SU-DHL-6 (cell line): Measurements from ENCODE around the gene ITSN2.

Experiments used
- H2AFZ ChIP-seq: fragments of 200-600 bp; sonication (generic); 2 replicates; pipeline ENCODE4 v1.6.1; 2014; ENCODE audit warnings: low read depth, mild to moderate bottlenecking, moderate library complexity, mixed read lengths, antibody characterized with exemption, low read length; ENCODE audit not compliant: severe bottlenecking
- H3F3A ChIP-seq: fragments of 200-600 bp; shearing (Covaris generic); 2 replicates; pipeline ENCODE4 v1.6.0; 2016; ENCODE audit warnings: antibody characterized with exemption, mild to moderate bottlenecking; ENCODE audit not compliant: insufficient read depth
- H3K27ac ChIP-seq: fragments of 200-600 bp; sonication (generic); 2 replicates; pipeline ENCODE4 v1.5.1; 2016; ENCODE audit warnings: low read depth, mild to moderate bottlenecking, low read length, moderate library complexity, mixed read lengths
- H3K27me3 ChIP-seq: fragments of 200-600 bp; sonication (generic), shearing (Covaris generic); 2 replicates; pipeline ENCODE4 v1.6.0; 2014; ENCODE audit warnings: mild to moderate bottlenecking, low read length
- H3K36me3 ChIP-seq: fragments of 200-600 bp; sonication (generic); 2 replicates; pipeline ENCODE4 v1.6.1; 2014; ENCODE audit warnings: mild to moderate bottlenecking, low read length, mixed read lengths
- H3K4me2 ChIP-seq: fragments of 300-600, 200-600 bp; shearing (Covaris generic), sonication (generic); 2 replicates; pipeline ENCODE4 v1.6.0; 2014; ENCODE audit warnings: low read length, low read depth, mild to moderate bottlenecking; ENCODE audit not compliant: poor library complexity, severe bottlenecking
- H3K4me3 ChIP-seq: fragments of 200-600 bp; sonication (generic); 2 replicates; pipeline ENCODE4 v1.5.1; 2014; ENCODE audit warnings: antibody characterized with exemption, low read length, mild to moderate bottlenecking, mixed read lengths; ENCODE audit not compliant: insufficient read depth, poor library complexity, severe bottlenecking
- H3K79me2 ChIP-seq: fragments of 200-600 bp; sonication (generic); 2 replicates; pipeline ENCODE4 v1.6.1; 2014; ENCODE audit warnings: mild to moderate bottlenecking, low read length, moderate library complexity; ENCODE audit not compliant: insufficient read depth
- H3K9ac ChIP-seq: fragments of 200-600 bp; sonication (generic); 2 replicates; pipeline ENCODE4 v1.7.0; 2014; ENCODE audit warnings: mild to moderate bottlenecking, low read length
- H3K9me2 ChIP-seq: fragments of 200-600 bp; sonication (generic); replicated peaks from 2 replicates; pipeline ENCODE4 v1.6.1; 2014; ENCODE audit warnings: low read length; ENCODE audit not compliant: insufficient read depth
- H3K9me3 ChIP-seq: fragments of 200-600 bp; sonication (generic); 2 replicates; pipeline ENCODE4 v1.6.1; 2014; ENCODE audit warnings: low read length, mixed read lengths; ENCODE audit not compliant: insufficient read depth
- H4K20me1 ChIP-seq: fragments of 200-600 bp; sonication (generic); 2 replicates; pipeline ENCODE4 v1.6.1; 2014; ENCODE audit warnings: low read depth, mild to moderate bottlenecking, antibody characterized with exemption, low read length, moderate library complexity, mixed read lengths
- EZH2phosphoT487 ChIP-seq: fragments of 200-600 bp; sonication (generic), shearing (Covaris generic); conservative IDR thresholded peaks from 2 replicates; pipeline ENCODE4 v1.6.1; 2018; ENCODE audit warnings: mild to moderate bottlenecking, antibody characterized with exemption, low read length, moderate library complexity, mixed read lengths
- TF ChIP-seq, protein P1 (sequence below): fragments of 200-600 bp; sonication (generic); IDR thresholded peaks from one replicate; pipeline ENCODE4 v1.5.1; 2017; ENCODE audit warnings: antibody characterized with exemption, mild to moderate bottlenecking, low read length, moderate library complexity; ENCODE audit not compliant: insufficient read depth, poor library complexity, severe bottlenecking

Gene ITSN2

DNA sequence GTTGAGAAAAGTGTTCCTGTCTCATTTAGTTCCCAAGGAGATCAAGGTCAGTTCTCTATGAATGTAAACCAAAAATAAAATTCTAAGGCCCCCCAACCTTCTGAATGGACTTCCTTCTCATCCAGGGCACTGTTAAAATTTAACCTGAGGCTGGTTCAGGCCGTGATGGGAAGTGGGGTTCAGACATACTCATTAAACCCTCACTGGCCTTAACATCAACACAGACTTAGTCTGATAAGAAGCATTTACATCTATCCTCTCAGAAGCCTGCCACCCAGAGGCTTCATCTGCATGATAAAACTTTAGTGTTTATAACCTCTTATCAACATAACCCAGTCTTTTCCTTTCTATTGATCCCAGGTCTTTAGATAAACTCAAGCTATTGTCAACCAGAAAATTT, 22.4 kb downstream of the ITSN2 start:
- no peaks in the 10 kb centered on the region for H3K27me3 ChIP-seq
- H4K20me1 ChIP-seq, result no peaks in the 10 kb centered on the region
- peak overlapping the region; percentile 23; the same call in 1 of the 2 replicates for H3K27ac ChIP-seq
- H3K9ac ChIP-seq, result no peak overlapping the region
- no peaks in the 10 kb centered on the region for H3K36me3 ChIP-seq
- no peak overlapping the region for H2AFZ ChIP-seq
- H3K79me2 ChIP-seq, result peaks cover 83% of the 10 kb centered on the region
- no peak for TF ChIP-seq EZH2phosphoT487
- TF ChIP-seq, protein P1, sequence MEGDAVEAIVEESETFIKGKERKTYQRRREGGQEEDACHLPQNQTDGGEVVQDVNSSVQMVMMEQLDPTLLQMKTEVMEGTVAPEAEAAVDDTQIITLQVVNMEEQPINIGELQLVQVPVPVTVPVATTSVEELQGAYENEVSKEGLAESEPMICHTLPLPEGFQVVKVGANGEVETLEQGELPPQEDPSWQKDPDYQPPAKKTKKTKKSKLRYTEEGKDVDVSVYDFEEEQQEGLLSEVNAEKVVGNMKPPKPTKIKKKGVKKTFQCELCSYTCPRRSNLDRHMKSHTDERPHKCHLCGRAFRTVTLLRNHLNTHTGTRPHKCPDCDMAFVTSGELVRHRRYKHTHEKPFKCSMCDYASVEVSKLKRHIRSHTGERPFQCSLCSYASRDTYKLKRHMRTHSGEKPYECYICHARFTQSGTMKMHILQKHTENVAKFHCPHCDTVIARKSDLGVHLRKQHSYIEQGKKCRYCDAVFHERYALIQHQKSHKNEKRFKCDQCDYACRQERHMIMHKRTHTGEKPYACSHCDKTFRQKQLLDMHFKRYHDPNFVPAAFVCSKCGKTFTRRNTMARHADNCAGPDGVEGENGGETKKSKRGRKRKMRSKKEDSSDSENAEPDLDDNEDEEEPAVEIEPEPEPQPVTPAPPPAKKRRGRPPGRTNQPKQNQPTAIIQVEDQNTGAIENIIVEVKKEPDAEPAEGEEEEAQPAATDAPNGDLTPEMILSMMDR, result peak; percentile 11
- H3K9me3 ChIP-seq, result no peaks in the 10 kb centered on the region
- H3K4me2 ChIP-seq, result no peak overlapping the region
- H3K9me2 ChIP-seq, result no peaks in the 10 kb centered on the region
- no peak overlapping the region for H3K4me3 ChIP-seq
- peaks cover 11% of the 10 kb centered on the region for H3F3A ChIP-seq

GRCh38 chr2:24336811-24337210, 23.5 kb downstream of the ITSN2 start:
- Histone ChIP-seq H3K9me2 (no peaks in the 10 kb centered on the region), H4K20me1 (no peaks in the 10 kb centered on the region), H3K9ac (no peak overlapping the region), H3F3A (peaks cover 22% of the 10 kb centered on the region), H3K4me2 (no peak overlapping the region), H3K4me3 (no peak overlapping the region), H3K9me3 (no peaks in the 10 kb centered on the region), H3K36me3 (no peaks in the 10 kb centered on the region), H3K27me3 (no peaks in the 10 kb centered on the region), H3K79me2 (peaks cover 81% of the 10 kb centered on the region), H3K27ac (0 out of 2 replicates have a peak overlapping the region, but pooled peaks have one; percentile 11), H2AFZ (no peak overlapping the region)
- TF ChIP-seq EZH2phosphoT487, result no peak
- TF ChIP-seq, protein P1, result no peak

- H2AFZ ChIP-seq, result no peak overlapping the region
- no peaks in the 10 kb centered on the region for H3K9me3 ChIP-seq
- H3K36me3 ChIP-seq, result no peaks in the 10 kb centered on the region
- H3K9me2 ChIP-seq, result no peaks in the 10 kb centered on the region
- H3K79me2 ChIP-seq, result peaks cover 82% of the 10 kb centered on the region
- TF ChIP-seq, protein P1, result no peak
- TF ChIP-seq EZH2phosphoT487, result no peak
- no peak overlapping the region for H3K27ac ChIP-seq
- H3K9ac ChIP-seq, result no peak overlapping the region
- no peaks in the 10 kb centered on the region for H3K27me3 ChIP-seq
- H3K4me2 ChIP-seq, result no peak overlapping the region
- H3K4me3 ChIP-seq, result no peak overlapping the region
- no peaks in the 10 kb centered on the region for H4K20me1 ChIP-seq
- H3F3A ChIP-seq, result peaks cover 35% of the 10 kb centered on the region
These were observed 26.1 kb downstream of the ITSN2 start for GRCh38 chr2:24334245-24334633.
